GM12801 (cell line): ENCODE measurements around the gene LIPM.

ENCODE experiments used
- CTCF ChIP-seq: IDR thresholded peaks from one replicate; pipeline ENCODE4 v1.5.1; 2011; ENCODE audit warnings: control low read depth; ENCODE audit not compliant: insufficient read length; ENCODE audit errors: extremely low read depth

The LIPM gene

GRCh38 chr10:88803641-88804040 lies 1.1 kb downstream of the LIPM start:
- no peak for TF ChIP-seq CTCF

- no peak for TF ChIP-seq CTCF
Observed at GRCh38 chr10:88804083-88804812, 1.7 kb downstream of the LIPM start.

- TF ChIP-seq CTCF: no peak
Observed at GRCh38 chr10:88805361-88805760, 2.8 kb downstream of the LIPM start.

GRCh38 chr10:88805924-88806323 lies 3.4 kb downstream of the LIPM start:
- TF ChIP-seq CTCF: no peak

GRCh38 chr10:88809621-88810020 lies 7.1 kb downstream of the LIPM start:
- no peak for TF ChIP-seq CTCF

GRCh38 chr10:88810196-88810961 lies 7.8 kb downstream of the LIPM start:
- no peak for TF ChIP-seq CTCF

GRCh38 chr10:88813200-88813599 lies 10.7 kb downstream of the LIPM start:
- no peak for TF ChIP-seq CTCF
